NCI-H1930 (cell line): ENCODE measurements around the gene ARSA.
"Not testable (repeated sequence)": the region's sequence is repeated elsewhere in the genome, so short reads cannot be mapped to it uniquely, and the experiment has no call there.

Source experiments
- DNase-seq, 2 experiments: peaks; one replicate each; lab custom pipeline; 2025; lab: John Stamatoyannopoulos, UW

ARSA gene

DNA sequence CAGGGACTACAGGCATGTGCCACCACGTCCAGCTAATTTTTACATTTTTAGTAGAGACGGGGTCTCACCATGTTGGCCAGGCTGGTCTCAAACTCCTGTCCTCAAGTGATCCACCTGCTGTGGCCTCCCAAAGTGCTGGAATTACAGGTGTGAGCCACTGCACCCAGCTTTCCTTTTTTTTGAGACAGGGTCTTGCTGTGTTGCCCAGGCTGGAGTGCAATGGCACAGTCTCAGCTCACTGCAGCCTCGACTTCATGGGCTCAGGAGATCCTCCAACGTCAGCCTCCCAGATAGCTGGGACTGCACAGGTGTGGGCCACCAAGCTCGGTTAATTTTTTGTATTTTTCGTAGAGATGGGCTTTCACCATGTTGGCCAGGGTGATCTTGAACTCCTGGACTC is 26.7 kb upstream of the ARSA start:
- DNase-seq: not testable (repeated sequence)

DNA sequence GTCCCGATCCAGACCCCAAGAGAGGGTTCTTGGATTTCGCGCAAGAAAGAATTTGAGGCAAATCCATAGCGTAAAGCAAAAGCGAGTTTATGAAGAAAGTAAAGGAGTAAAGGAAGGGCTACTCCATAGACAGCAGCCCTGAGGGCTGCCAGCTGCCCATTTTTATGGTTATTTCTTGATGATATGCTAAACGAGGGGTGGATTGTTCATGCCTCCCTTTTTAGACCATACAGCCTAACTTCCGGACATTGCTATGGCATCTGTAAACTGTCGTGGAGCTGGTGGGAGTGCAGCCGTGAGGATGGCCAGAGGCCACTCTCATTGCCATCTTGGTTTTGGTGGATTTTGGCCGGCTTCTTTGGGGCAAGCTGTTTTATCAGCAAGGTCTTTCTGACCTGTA is 25.3 kb upstream of the ARSA start:
- DNase-seq: no peak

- not testable (repeated sequence) for DNase-seq
Observed at GRCh38 chr22:50643821-50644101, 15.8 kb upstream of the ARSA start.

- DNase-seq: not testable (repeated sequence)
Observed at GRCh38 chr22:50643021-50643820, 15.3 kb upstream of the ARSA start.

DNA sequence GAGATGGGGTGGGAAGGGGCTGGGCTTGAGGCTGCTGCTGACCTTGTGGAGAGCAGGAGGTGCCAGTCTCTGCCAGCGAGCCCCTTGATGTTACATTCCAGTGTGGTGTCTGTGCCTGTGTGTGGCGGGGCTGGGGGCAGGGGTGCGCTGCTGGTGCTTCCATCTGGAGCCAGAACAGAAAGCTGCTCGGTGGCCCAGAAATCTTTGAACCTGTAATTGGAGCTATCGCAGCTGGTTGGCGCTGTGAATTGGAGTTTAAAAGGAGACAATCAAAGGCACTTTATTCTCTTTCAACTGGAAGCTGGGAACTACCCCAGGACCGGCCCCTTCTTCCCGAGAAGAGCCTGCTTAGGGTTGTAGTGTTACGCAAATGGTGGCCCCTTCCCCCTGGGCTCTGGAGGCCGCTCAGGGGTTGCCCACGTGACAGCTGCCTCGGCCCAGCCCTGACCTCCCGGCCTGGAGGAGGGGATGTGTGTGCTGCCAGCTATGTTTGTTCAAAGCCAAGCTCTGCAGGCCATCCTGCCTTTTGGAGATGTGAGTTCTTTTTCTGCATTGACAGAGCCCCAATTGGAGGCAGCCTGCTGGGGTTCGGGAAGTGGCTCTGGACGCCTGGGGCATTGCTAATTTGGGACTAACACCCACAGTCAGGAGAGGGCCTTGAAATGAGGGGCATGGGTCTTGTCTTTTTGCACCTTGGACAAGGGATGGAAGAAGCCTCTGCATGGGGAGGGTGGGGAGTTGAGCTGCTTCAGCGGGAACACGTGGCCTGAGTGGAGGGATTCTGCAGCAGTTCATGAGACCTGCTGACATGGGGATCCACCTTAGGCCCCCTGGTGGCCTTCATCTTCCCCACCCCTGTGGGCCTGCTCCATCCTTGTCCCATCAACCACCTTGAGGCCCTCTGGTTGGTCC is 14.0 kb upstream of the ARSA start:
- DNase-seq: no peak

DNA sequence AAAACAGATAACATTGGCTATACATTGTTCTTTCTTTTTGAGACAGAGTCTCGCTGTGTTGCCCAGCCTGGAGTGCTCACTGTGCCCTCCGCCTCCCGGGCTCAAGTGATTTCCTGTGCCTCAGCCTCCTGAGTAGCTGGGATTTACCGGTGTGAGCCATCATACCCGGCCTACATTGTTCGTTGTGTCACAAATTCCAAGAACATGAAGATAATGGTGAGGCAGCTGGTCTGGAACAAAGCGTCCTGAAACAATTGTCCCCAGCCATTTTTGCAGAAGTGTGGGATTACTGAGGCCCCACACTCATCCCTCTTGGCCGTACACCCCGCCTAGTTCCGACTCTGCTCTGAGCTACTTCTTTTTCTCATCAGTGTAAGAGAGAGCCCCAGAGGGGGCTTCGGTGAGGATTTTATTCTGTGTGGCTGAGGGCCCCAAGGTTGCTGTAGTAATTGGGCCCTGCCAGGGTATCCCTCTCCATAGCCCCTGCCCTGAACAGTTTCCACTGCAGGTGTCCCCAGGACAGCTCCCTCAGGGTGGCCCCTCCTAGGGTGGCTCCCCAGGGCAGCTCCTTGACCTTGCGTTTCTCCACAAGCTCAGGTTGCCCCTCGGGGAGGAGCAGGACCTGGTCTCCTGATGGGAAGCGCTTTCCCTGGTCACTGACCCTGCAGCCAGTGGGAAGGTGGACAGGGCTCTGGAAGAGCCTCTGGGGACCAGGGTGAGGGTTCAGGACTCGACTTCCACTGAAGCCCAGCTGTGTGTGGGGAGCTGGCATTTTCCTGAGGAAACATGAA is 13.1 kb upstream of the ARSA start:
- no peak for DNase-seq

- not testable (repeated sequence) for DNase-seq
Observed at GRCh38 chr22:50640296-50640695, 12.3 kb upstream of the ARSA start.

- no peak for DNase-seq
Observed at GRCh38 chr22:50635591-50635990, 7.6 kb upstream of the ARSA start.

DNA sequence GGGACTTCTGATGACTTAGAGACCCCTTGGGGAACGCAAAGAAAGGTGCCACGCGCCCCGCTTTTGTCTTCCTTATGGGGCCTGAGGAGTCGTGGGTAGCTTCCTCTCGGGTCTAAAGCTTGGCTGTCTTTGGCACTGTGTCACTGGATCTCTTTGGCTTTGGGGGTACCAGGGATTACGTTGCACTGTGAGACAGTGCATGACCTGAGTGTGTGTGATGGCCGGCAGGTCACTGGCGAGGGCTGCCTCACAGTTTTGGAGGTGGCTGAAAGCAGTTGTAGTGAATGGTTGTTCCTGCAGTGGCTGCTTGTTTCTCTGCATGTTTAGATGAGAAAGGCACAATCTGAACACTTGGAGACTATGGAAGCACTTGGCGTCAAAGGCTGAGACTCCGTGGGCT is 5.8 kb upstream of the ARSA start:
- DNase-seq: no peak

GRCh38 chr22:50633086-50633485 is 5.1 kb upstream of the ARSA start:
- no peak for DNase-seq

GRCh38 chr22:50630376-50630775 is 2.4 kb upstream of the ARSA start:
- DNase-seq: no peak

DNA sequence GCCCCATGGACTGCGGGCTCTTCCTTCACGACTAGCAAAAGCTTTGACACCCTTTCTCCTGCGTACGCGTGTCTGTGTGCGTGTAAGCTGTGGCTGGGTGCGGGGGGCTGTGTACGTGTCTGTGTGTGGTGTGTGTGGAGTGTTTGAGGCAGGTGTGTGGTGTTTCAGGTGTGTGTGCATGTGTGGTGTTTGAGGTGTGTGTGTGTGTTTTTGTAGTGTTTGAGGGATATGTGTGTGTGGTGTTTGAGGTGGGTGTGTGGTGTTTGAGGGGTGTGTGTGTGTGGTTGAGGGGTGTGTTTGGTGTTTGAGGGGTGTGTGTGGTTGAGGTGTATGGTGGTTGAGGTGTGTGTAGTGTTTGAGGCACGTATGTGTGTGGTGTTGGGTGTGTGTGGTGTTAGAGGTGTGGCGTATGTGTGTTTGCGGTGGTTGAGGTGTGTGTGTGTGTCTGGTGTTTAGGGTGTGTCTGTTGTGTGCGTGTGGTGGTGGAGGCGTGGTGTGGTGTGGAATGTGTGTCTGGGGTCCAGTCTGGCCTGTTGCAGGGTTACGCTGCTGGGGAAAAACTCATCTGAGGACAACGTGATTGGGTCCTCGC is 687 bp upstream of the ARSA start:
- DNase-seq: no peak

DNA sequence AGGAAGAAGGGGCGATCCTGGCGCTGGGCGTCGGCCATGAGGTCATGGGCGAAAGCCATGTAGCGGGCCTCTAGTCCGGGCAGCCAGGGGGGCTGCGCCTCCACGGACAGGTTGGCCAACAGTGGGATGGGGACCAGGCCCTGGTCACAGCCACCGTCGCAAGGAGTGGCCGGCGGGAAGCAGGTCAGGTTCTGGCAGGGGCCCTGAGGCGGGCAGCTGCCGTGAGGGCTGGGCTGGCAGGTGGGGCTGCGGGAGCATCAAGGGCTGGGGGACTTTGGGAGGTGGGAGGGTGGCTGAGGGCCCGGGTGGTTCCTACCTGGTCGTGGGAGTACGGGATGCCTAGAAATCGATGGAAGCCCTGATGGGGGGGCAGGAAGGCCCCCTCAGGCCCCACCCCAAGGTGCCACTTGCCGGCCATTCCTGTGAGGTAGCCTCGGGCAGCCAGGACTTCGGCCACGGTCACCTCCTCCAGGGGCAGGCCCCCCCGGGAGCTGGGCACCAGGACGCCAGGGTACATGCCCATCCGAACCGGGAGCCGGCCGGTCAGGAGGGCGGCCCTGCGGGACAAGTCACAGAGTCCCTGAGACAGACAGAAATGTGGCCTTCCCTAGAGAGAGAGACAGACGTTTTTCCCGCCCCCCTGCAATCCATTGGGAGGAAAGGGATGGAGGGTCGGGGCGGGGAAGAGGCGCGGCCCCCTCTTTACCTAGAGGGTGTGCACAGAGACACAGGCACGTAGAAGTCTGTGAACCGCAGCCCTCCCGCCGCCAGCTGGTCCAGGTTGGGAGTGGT is 906 bp downstream of the ARSA start:
- no peak for DNase-seq

DNA sequence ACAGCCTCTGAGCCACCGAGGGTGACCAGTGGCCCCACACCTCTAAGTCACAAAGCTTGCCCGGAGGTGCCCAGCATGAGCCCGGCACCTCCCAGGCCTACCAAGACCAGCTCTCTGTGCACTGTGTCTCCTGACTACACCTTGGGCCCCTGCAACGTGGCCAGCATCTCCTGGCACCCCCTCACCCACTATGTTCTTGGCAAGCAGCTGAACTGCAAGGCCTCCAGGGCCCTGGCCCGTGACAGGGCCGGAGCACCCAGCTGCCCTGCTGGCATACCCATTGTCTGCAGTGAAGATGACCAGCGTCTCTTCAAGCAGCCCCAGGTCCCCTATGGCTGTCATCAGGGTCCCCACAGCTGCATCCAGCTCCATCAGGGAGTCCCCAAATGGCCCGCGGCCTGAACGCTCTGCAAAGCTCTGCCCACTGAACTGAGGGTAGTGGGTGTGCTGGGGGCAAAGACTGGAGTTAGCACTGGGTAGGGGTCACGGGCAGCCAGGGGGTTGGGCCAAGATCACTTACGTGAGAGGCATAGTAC is 1.6 kb downstream of the ARSA start:
- DNase-seq: no peak

DNA sequence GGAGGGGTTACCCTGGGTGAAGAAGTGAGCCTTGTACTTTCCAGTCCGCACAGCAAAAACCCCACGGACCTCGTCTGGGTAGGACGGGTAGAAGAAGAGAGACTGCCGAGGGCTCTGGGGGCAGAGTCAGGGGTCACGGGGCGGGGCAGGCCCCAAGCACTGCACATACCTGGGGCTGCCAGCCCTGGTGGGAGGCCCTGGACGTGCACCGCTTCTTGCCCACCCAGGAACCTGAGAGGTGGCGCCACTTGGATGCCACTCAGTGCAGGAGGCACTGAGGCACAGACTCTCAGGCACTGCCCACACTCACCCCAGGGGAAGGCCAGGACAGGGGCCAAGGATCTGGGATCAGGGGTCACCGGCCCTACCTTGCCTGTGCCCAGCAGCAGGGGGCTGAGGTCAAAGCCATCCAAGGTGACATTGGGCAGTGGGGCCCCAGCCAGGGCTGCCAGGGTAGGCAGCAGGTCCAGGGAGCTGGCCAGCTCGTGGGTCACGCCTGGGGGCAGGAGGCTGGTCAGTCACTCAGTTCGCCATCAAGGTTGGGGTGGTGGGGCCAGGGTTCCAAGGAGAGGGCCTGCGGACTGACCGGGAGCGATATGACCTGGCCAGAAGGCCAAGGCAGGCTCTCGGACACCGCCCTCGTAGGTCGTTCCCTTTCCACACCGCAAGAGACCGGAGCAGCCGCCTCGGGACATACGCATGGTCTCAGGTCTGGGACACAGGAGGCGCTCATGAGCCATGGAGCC is 2.2 kb downstream of the ARSA start:
- DNase-seq: no peak

GRCh38 chr22:50625131-50625567 is 2.8 kb downstream of the ARSA start:
- DNase-seq: no peak

- DNase-seq: no peak
Observed at GRCh38 chr22:50624347-50625130, 3.4 kb downstream of the ARSA start.

GRCh38 chr22:50622723-50623327 is 5.1 kb downstream of the ARSA start:
- DNase-seq: peak; percentile 80 to 87
